Activated B cell treated with CpG ODN at 0.5 μM for 24 hours (primary cell): Measurements from ENCODE around the gene ERN1. TPM values are rescaled to one million over a fixed set of nuclear protein-coding genes. Genes with fewer than 3 reads are reported as not detected.

Experiments used
- ATAC-seq: fragments of 200-7000 bp; cut with Tn5 transposase; one replicate; pipeline ENCODE4 v1.10.0; 2021; ENCODE audit warnings: low read depth, mild to moderate bottlenecking, moderate library complexity
- CTCF ChIA-PET: fragments of 350-600 bp; sonication (Branson Sonifier 250); formaldehyde crosslinking; loops from one replicate; lab custom pipeline; 2021; ENCODE audit warnings: antibody characterized with exemption; lab: Charles Lee
- POLR2A ChIA-PET: fragments of 350-600 bp; sonication (Branson Sonifier 250); formaldehyde crosslinking; loops from one replicate; lab custom pipeline; 2021; ENCODE audit warnings: antibody characterized with exemption; lab: Charles Lee
- DNase-seq: peaks from one replicate; pipeline ENCODE4 v3.0.0; 2022
- H3K27ac Mint-ChIP-seq: one replicate; pipeline ENCODE4 v1.8.0; 2020; ENCODE audit warnings: mixed read lengths
- H3K27me3 Mint-ChIP-seq: one replicate; pipeline ENCODE4 v1.8.0; 2021; ENCODE audit warnings: mixed read lengths
- H3K36me3 Mint-ChIP-seq: one replicate; pipeline ENCODE4 v1.8.0; 2021; ENCODE audit warnings: low read depth, mixed read lengths
- H3K4me1 Mint-ChIP-seq: one replicate; pipeline ENCODE4 v1.8.0; 2021; ENCODE audit warnings: mixed read lengths
- H3K4me3 Mint-ChIP-seq: one replicate; pipeline ENCODE4 v1.8.0; 2020; ENCODE audit warnings: mild to moderate bottlenecking, mixed read lengths
- H3K9me3 Mint-ChIP-seq: one replicate; pipeline ENCODE4 v1.8.0; 2020; ENCODE audit warnings: mixed read lengths
- intact Hi-C: fragments of 100-400 bp; cut with micrococcal nuclease; formaldehyde crosslinking; loops from one replicate; pipeline ENCODE4 v1.15.1; 2024
- total RNA-seq: library from RNA; stranded (reverse); gene quantifications from 2 replicates; pipeline ENCODE4 v1.2.3, GENCODE V29; 2022
- TF ChIP-seq, protein P1 (sequence below): fragments of 200-600 bp; IDR thresholded peaks from one replicate; pipeline ENCODE4 v1.8.0; 2022; ENCODE audit warnings: antibody characterized with exemption, mild to moderate bottlenecking

The ERN1 gene
- total RNA-seq, 1 donor from 2014 or later, result 12.9 TPM

DNA sequence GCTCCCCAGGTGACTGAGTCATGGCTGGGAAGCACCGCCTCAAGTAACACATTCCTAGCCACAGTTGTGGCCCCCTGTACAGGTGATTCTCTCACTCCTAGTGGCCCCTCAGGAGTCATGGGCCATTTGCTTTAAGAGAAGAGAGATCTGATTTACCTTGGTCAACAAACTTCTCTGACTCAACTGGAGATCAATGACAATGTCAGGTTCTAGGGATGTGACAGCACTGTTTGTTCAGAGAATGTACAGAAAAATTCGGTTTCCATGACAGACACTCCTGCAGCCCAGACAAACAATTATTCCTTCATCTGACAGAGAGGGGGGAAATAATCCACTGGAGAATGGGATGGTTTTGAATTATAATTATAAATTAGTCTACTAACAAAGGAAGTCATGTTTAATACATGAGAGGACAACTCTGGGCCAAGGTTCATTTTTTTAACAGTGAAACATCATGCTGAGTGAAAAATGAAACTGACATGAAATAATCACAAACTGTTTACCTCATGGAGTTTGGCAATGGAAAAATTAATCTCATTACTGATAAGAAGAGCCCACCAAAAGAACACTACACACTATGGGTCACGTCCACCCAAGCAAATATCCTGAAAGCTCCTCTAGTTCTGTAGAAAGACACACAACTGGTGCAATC, 9.7 kb downstream of the ERN1 start:
- Mint-ChIP-seq H3K4me1 (peaks cover 18% of the 10 kb centered on the region), H3K27me3 (no peaks in the 10 kb centered on the region)
- intact Hi-C loops, result no loop called here

DNA sequence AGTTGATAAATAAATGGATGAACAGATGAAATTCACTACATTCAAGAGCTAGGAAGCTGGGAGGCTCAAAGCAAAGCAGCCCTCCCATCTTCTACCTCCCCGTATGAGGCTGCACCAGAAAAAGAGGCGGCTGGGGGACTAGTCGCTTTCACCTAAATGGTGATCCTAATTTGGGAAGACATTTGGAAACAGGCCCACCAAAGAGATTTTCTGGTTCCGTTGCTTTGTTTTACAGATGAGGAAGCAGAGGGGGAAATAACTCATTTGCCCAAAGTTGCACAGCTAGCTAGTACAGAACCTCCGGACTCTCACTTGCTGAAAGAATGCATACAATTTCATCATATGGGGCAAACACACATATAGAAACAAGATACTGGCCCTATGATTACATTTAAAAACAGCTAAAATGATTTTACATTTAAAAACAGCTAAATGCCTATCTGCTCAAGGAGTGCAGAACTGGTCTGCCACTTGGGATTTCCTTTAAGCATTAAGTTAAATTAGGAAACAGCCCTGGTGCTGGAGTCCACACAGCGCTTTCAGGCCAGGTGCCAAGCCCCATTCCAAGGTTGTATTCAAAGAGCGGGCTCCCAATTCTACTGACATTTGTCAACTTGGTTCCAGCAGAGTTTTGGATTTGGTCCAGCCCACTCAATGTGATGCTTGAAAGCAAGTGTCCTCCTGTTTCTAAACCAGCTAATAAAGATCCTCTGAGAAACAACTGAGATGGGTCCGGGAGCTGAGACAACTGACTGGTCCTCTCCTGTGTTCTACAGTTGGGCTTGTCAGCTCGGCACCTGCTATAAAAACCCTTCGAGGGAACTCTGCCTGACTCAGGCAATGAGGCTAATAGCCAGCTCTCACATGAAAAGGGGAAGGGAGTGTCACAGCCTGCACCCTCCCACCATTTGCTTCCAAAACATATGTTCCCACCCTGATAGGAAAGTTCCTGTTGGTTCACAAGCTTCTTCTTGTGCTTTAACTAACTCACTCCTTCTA, 11.7 kb downstream of the ERN1 start:
- Mint-ChIP-seq H3K9me3 (no peaks in the 10 kb centered on the region), H3K27ac (no peak overlapping the region), H3K4me3 (no peak overlapping the region), H3K4me1 (peaks cover 18% of the 10 kb centered on the region), H3K27me3 (no peaks in the 10 kb centered on the region), H3K36me3 (no peaks in the 10 kb centered on the region)
- CTCF ChIA-PET, result interaction anchor here (0.7 to 1.9 kb wide), 3 partner anchors 15 to 89 kb away, joined by 3 to 9 read pairs (median 4); no protein-coding TSS in a partner anchor
- no peak for ATAC-seq
- no peak for DNase-seq
- TF ChIP-seq, protein P1, sequence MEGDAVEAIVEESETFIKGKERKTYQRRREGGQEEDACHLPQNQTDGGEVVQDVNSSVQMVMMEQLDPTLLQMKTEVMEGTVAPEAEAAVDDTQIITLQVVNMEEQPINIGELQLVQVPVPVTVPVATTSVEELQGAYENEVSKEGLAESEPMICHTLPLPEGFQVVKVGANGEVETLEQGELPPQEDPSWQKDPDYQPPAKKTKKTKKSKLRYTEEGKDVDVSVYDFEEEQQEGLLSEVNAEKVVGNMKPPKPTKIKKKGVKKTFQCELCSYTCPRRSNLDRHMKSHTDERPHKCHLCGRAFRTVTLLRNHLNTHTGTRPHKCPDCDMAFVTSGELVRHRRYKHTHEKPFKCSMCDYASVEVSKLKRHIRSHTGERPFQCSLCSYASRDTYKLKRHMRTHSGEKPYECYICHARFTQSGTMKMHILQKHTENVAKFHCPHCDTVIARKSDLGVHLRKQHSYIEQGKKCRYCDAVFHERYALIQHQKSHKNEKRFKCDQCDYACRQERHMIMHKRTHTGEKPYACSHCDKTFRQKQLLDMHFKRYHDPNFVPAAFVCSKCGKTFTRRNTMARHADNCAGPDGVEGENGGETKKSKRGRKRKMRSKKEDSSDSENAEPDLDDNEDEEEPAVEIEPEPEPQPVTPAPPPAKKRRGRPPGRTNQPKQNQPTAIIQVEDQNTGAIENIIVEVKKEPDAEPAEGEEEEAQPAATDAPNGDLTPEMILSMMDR, result no peak
- POLR2A ChIA-PET, result no interaction called here
- intact Hi-C loops, result no loop called here

More for the DNA sequence above, 9.7 kb downstream of the ERN1 start:
- H3K27ac Mint-ChIP-seq, result no peak overlapping the region
- H3K4me3 Mint-ChIP-seq, result no peak overlapping the region
- H3K9me3 Mint-ChIP-seq, result no peaks in the 10 kb centered on the region
- TF ChIP-seq, protein P1, result no peak
- ATAC-seq, result no peak
- DNase-seq, result no peak
- H3K36me3 Mint-ChIP-seq, result no peaks in the 10 kb centered on the region
- CTCF ChIA-PET, result interaction anchor here (1.3 kb wide), 1 partner anchor 92 kb away, joined by 5 read pairs; no protein-coding TSS in a partner anchor
- POLR2A ChIA-PET, result interaction anchor here (0.9 kb wide), 1 partner anchor 46 kb away, joined by 4 read pairs; no protein-coding TSS in a partner anchor

DNA sequence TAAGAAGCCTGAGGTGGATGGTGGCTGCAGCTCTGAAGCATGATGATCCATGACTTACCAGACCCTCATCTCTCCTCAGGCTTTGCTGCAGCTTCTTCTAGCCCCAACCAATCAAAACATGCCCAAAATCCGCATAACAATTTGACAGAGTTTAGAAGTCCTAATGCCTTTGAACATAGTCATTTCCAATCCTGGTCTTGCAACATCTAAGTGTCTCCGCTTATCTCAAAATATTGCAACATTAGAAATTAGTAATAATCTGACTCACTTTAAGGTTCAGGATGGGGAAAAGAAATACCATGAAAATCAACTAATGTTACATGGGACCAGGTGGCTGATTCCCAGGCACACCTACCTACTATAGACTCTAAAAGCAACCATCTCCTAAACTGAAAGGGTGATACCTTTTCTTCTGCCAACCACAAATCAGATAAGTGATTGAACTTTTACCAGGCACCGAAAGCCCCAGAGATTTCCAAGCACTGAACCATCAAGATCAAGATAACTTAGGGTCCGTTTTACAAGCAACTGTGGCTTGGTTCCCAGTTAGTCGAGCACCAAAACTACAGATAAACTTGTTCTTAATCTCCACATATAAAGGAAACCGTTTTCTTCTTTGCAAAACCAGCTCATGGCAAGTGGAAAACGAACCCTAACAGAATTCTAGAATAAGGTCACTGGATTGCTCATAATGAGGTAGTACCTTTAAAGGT, 14.0 kb downstream of the ERN1 start:
- no peaks in the 10 kb centered on the region for H3K36me3 Mint-ChIP-seq
- H3K4me1 Mint-ChIP-seq, result peaks cover 15% of the 10 kb centered on the region
- ChIA-PET POLR2A (interaction anchor here (0.5 kb wide), 1 partner anchor 82 kb away, joined by 4 read pairs; no protein-coding TSS in a partner anchor), CTCF (interaction anchor here (1.7 kb wide), 1 partner anchor 86 kb away, joined by 4 read pairs; no protein-coding TSS in a partner anchor)
- H3K4me3 Mint-ChIP-seq, result no peak overlapping the region
- TF ChIP-seq, protein P1, result no peak
- no peak overlapping the region for H3K27ac Mint-ChIP-seq
- H3K27me3 Mint-ChIP-seq, result no peaks in the 10 kb centered on the region
- intact Hi-C loops, result no loop called here
- no peaks in the 10 kb centered on the region for H3K9me3 Mint-ChIP-seq
- no peak for DNase-seq
- ATAC-seq, result no peak

DNA sequence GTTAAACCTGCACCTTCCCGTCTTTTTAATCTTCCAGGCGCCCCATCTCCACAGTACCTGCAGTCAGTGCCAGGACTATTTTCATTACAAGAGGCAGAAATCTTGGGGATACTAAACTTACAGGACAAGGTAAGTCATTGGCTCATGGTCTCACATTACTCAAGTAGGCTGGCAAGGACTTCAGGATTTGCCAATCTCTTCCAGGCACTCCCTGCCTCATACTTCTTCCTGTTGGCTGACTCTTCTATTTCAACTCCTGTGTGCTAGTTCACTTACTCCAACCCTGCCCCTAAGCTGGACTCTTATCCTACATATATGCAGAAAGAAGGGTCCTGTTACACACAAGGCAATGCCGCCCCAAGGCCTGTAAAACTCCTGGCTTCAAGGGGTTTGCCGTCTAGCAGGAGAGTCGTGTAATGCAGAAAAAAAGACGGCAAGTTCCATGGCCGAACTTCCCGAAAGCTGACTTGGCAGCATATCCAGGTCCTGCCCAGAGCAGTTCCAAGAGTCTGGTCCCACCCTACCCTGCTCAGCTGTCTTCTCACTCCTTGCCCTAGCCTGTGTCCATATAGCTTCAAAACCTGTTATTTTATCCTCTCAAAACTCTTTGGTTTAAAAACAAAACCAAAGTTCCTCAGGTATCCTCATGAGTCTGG, 14.8 kb downstream of the ERN1 start:
- POLR2A ChIA-PET, result interaction anchor here (0.5 to 0.6 kb wide), 2 partner anchors 81 to 187 kb away, joined by 4 to 7 read pairs; no protein-coding TSS in a partner anchor
- Mint-ChIP-seq H3K4me3 (no peak overlapping the region), H3K4me1 (peaks cover 6% of the 10 kb centered on the region), H3K27me3 (no peaks in the 10 kb centered on the region), H3K27ac (no peak overlapping the region), H3K9me3 (no peaks in the 10 kb centered on the region), H3K36me3 (no peaks in the 10 kb centered on the region)
- TF ChIP-seq, protein P1, result no peak
- DNase-seq, result no peak
- no peak for ATAC-seq
- CTCF ChIA-PET, result interaction anchor here (1.7 kb wide), 1 partner anchor 86 kb away, joined by 4 read pairs; no protein-coding TSS in a partner anchor
- intact Hi-C loops, result no loop called here
